Naive thymus-derived CD4-positive, alpha-beta T cell (primary cell): Measurements from ENCODE around the gene LRRC47. TPM values are rescaled to one million over a fixed set of nuclear protein-coding genes. Genes with fewer than 3 reads are reported as not detected.

Source experiments
- ATAC-seq: fragments of 150-1000 bp; cut with Tn5 transposase; 2 replicates; pipeline ENCODE4 v1.10.0; 2021; ENCODE audit warnings: mild to moderate bottlenecking, moderate library complexity
- CTCF ChIA-PET: fragments of 350-600 bp; sonication (Branson Sonifier 250); formaldehyde crosslinking; loops from one replicate; lab custom pipeline; 2021; ENCODE audit warnings: antibody characterized with exemption; lab: Charles Lee
- POLR2A ChIA-PET: fragments of 350-600 bp; sonication (Branson Sonifier 250); formaldehyde crosslinking; loops from one replicate; lab custom pipeline; 2021; ENCODE audit warnings: antibody characterized with exemption, inconsistent platforms; lab: Charles Lee
- DNase-seq, 9 donors: peaks; one replicate each; pipeline versions ENCODE4 v3.0.0 to v3.0.0-alpha.2; 2020 to 2022; ENCODE audit warnings: mixed read lengths in 1 of 9
- H3K27ac ChIP-seq: one replicate; pipeline ENCODE4 v1.7.0; 2013; ENCODE audit warnings: mild to moderate bottlenecking, low read depth, low read length, moderate library complexity
- H3K27me3 ChIP-seq, 2 donors: one replicate each; pipeline ENCODE4 v1.7.0; 2013; ENCODE audit warnings: low read length in 2 of 2, mild to moderate bottlenecking in 2 of 2, moderate library complexity in 2 of 2; ENCODE audit not compliant: control insufficient read depth in 2 of 2, insufficient read depth in 2 of 2
- H3K36me3 ChIP-seq, 3 experiments: 1 replicate in 2 of 3; 2 replicates in 1 of 3; pipeline ENCODE4 v1.7.0; 2013; ENCODE audit warnings: low read length in 3 of 3, mild to moderate bottlenecking in 3 of 3, moderate library complexity in 1 of 3; ENCODE audit not compliant: insufficient read depth in 3 of 3, control insufficient read depth in 2 of 3
- H3K4me1 ChIP-seq, 2 donors: one replicate each; pipeline ENCODE4 v1.7.0; 2013; ENCODE audit warnings: low read length in 2 of 2, mild to moderate bottlenecking in 2 of 2, moderate library complexity in 1 of 2; ENCODE audit not compliant: control insufficient read depth in 2 of 2, insufficient read depth in 2 of 2
- H3K4me3 ChIP-seq: 2 replicates; pipeline ENCODE4 v1.7.0; 2013; ENCODE audit warnings: mild to moderate bottlenecking, low read length
- H3K9me3 ChIP-seq, 3 experiments: 1 replicate in 2 of 3; 2 replicates in 1 of 3; pipeline ENCODE4 v1.7.0; 2013; ENCODE audit warnings: low read length in 3 of 3; ENCODE audit not compliant: control insufficient read depth in 2 of 3
- H3K27ac Mint-ChIP-seq, 9 donors: one replicate each; pipeline ENCODE4 v1.8.0; 2020 to 2022; ENCODE audit warnings: mixed read lengths in 9 of 9, mild to moderate bottlenecking in 8 of 9, moderate library complexity in 5 of 9, inconsistent platforms in 2 of 9
- H3K27me3 Mint-ChIP-seq, 5 donors: one replicate each; pipeline ENCODE4 v1.8.0; 2021 to 2022; ENCODE audit warnings: mixed read lengths in 5 of 5, mild to moderate bottlenecking in 1 of 5
- H3K36me3 Mint-ChIP-seq, 5 donors: one replicate each; pipeline ENCODE4 v1.8.0; 2020 to 2022; ENCODE audit warnings: mixed read lengths in 5 of 5, mild to moderate bottlenecking in 3 of 5, inconsistent platforms in 1 of 5
- H3K4me1 Mint-ChIP-seq, 7 donors: one replicate each; pipeline ENCODE4 v1.8.0; 2020 to 2022; ENCODE audit warnings: mixed read lengths in 7 of 7, mild to moderate bottlenecking in 3 of 7, inconsistent platforms in 1 of 7
- H3K4me3 Mint-ChIP-seq, 10 donors: one replicate each; pipeline ENCODE4 v1.8.0; 2020 to 2022; ENCODE audit warnings: mild to moderate bottlenecking in 10 of 10, mixed read lengths in 10 of 10, moderate library complexity in 6 of 10, inconsistent platforms in 2 of 10
- H3K9me3 Mint-ChIP-seq, 11 donors: one replicate each; pipeline ENCODE4 v1.8.0; 2020 to 2022; ENCODE audit warnings: mixed read lengths in 11 of 11, mild to moderate bottlenecking in 4 of 11, inconsistent platforms in 1 of 11, moderate library complexity in 1 of 11
- intact Hi-C, 2 donors: fragments of 100-400 bp; cut with micrococcal nuclease; formaldehyde crosslinking; loops; one replicate each; pipeline ENCODE4 v1.15.1; 2023
- polyA plus RNA-seq, 2 donors: library from polyadenylated mRNA; unstranded; fragments of 300-500 nt; fragmentation: Illumina TruSeq; gene quantifications; one replicate each; pipeline ENCODE4 v1.2.3, GENCODE V29; 2021
- total RNA-seq, 6 experiments: library from RNA in 5 of 6; stranded (reverse) in 5 of 6; gene quantifications; 1 replicate in 5 of 6; 2 replicates in 1 of 6; pipeline ENCODE4 v1.2.3 and lab custom pipeline; 2021 to 2026

LRRC47 gene
- 10 to 100 TPM; 38.2 to 60.2 (median 43.9) TPM for total RNA-seq
- 10 to 100 TPM; 25.7 to 33.4 TPM for polyA plus RNA-seq
- total RNA-seq (lab: John Stamatoyannopoulos, UW), result 45.8 reads per million, percentile 69 among the genes with 10 or more reads in this experiment

DNA sequence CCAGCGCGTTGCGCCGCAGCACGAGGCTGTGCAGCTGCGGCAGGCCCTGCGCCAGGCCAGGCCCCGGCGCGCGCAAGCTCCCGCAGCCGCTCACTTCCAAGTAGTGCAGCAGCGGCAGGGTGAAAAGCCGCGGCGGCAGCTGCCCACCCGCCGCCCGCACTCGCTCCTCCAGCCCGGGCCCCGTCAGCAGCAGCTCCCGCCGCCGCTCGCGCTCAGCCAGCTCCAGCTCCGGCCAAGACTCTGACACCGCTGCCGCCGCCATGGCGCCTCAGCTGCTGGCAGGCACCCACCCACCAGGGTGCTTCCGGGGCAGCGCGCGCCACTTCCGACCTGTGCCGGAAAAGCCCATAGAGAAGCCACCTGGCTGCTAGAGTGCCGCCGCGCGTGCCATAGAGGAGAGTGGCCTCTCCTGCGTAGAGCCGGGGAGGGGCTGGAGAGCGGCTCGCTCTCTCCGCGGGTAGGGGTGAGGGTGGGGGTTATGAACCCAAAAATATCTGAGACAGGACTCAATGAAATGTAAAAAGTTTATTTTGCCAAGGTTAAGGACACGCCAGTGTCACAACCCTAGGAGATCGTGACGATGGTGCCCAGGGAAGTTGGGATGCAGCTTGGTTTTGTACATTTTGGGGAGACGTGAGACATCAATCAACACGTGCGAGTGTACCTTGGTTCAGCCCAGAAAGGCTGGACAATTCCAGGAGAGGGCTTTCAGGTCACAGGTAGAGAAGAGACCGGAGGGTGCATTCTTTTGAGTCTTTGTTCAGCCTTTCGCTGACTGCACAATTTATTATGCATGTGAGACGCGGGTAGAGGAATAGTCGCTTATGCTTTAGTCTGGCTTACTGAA is at the start of gene LRRC47:
Gene LRRC47 (minus strand): TSS at position 284 of the 847 bp plus-strand sequence. CDS start 22 bp downstream, at position 262.
- Histone ChIP-seq H3K9me3 (no peaks in the 10 kb centered on the region), H3K4me3 (peak within 1 kb of the TSS; percentile 74), H3K27me3 (no peaks in the 10 kb centered on the region), H3K36me3 (peaks cover 0 to 8% (median 0%) of the 10 kb centered on the region in 3 experiments), H3K27ac (peak within 1 kb of the TSS; percentile 69), H3K4me1 (peaks cover 22 to 28% of the 10 kb centered on the region in 2 donors)
- H3K4me1 Mint-ChIP-seq, result peaks cover 8 to 52% (median 42%) of the 10 kb centered on the region in 7 donors
- peak within 1 kb of the TSS; percentile 88 to 98 (median 93) for H3K4me3 Mint-ChIP-seq
- ChIA-PET POLR2A (interaction anchor here (0.7 to 1.4 kb wide), 11 partner anchors 12 to 107 kb away, joined by 3 to 8 read pairs (median 3); partner anchors contain the start of genes C1orf174 and DFFB), CTCF (interaction anchor here (0.9 kb wide), 1 partner anchor 9 kb away, joined by 3 read pairs; no protein-coding TSS in a partner anchor)
- intact Hi-C loops, result loop anchor here (1.0 to 5.0 kb wide), 9 partner anchors 20 to 1664 kb away; partner anchors contain the start of genes C1orf174 (in 2 of the 2), CEP104 (in 2 of the 2), DFFB (in 2 of the 2) and SMIM1 (in 2 of the 2)
- no peaks in the 10 kb centered on the region for H3K9me3 Mint-ChIP-seq
- peaks cover 3 to 8% (median 4%) of the 10 kb centered on the region in 5 donors for H3K36me3 Mint-ChIP-seq
- H3K27me3 Mint-ChIP-seq, result peaks cover 9 to 11% (median 10%) of the 10 kb centered on the region in 5 donors
- DNase-seq (peak; percentile 89 to 97 (median 94)), ATAC-seq (peak; percentile 100)
- peak within 1 kb of the TSS; percentile 87 to 97 (median 93) for H3K27ac Mint-ChIP-seq

DNA sequence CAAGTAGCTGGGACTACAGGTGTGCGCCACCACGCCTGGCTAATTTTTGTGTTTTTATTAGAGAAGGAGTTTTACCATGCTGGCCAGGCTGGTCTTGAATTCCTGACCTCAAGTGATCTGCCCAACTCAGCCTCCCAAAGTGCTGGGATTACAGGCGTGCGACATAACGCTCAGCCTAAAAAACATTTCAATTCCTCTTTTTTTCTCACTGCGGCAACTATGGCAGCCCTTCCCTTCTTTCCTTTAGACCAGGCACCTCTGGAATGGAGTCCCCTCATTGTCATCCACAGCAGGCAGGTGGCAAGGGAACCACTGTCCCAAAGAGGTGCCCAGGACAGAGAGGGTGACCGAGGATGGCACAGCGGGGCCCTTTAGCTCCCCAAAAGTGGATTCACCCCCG is 46.6 kb upstream of the LRRC47 start:
- intact Hi-C loops, result no loop called here
- Histone ChIP-seq H3K9me3 (peaks cover 0 to 2% (median 0%) of the 10 kb centered on the region in 3 experiments), H3K27ac (no peak overlapping the region), H3K4me1 (no peaks in the 10 kb centered on the region), H3K27me3 (no peaks in the 10 kb centered on the region), H3K4me3 (no peak overlapping the region), H3K36me3 (peaks cover 0 to 75% (median 11%) of the 10 kb centered on the region in 3 experiments)
- DNase-seq (no peak), ATAC-seq (no peak)
- Mint-ChIP-seq H3K4me1 (no peaks in the 10 kb centered on the region), H3K27ac (no peak overlapping the region), H3K27me3 (no peaks in the 10 kb centered on the region), H3K9me3 (peaks cover 0 to 9% (median 0%) of the 10 kb centered on the region in 11 donors), H3K4me3 (no peak overlapping the region), H3K36me3 (peaks cover 14 to 64% (median 28%) of the 10 kb centered on the region in 5 donors)
- ChIA-PET POLR2A (no interaction called here), CTCF (no interaction called here)

DNA sequence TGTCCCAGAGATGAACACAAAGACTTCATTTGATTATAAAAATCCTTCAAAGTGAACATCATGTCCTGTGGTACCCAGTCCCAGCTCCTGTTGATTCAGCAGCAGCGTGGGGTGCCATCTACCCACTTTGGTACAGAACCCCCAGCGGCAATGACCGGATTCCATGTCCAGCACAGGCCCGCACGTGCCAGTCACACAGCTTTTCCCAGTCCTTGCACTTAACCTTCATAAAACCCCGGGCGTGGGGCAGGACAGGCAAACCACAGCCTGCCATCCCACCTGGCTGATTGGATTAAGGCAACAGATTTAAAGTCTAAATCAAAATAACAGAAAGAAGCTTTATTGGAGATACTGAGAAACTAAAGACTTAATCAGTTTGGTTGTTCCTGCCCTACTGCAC is 45.2 kb upstream of the LRRC47 start:
- Histone ChIP-seq H3K36me3 (peaks cover 0 to 76% (median 6%) of the 10 kb centered on the region in 3 experiments), H3K9me3 (peaks cover 0 to 12% (median 0%) of the 10 kb centered on the region in 3 experiments), H3K4me1 (no peaks in the 10 kb centered on the region), H3K4me3 (no peak overlapping the region), H3K27me3 (no peaks in the 10 kb centered on the region), H3K27ac (no peak overlapping the region)
- ChIA-PET POLR2A (interaction anchor here (0.8 kb wide), 1 partner anchor 16 kb away, joined by 3 read pairs; no protein-coding TSS in a partner anchor), CTCF (no interaction called here)
- no peak for DNase-seq
- Mint-ChIP-seq H3K9me3 (peaks cover 0 to 15% (median 4%) of the 10 kb centered on the region in 11 donors), H3K27me3 (no peaks in the 10 kb centered on the region), H3K4me1 (no peaks in the 10 kb centered on the region), H3K27ac (peak overlapping the region in 1 of 9 donors; percentile 16), H3K36me3 (peaks cover 22 to 64% (median 39%) of the 10 kb centered on the region in 5 donors), H3K4me3 (no peak overlapping the region)
- intact Hi-C loops, result no loop called here
- no peak for ATAC-seq

DNA sequence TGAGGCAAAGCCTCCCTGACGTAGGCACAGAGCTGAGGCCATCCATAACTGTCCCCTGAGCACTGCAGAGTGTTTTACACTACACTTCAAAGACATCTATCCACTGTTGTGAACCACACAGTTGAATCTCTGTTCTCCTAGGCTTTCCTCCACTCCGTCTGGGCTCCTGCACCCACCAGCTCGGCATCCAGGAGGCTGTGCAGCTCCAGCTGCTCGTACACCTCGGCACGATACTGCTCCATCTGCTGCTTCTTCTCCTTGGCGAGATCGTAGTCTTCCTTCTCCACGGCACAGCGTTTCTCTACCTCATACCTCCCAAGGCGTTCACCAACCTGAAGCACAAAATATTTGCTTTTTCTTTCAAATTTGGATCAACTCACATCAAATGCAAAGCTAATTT is 42.5 kb upstream of the LRRC47 start:
- no peaks in the 10 kb centered on the region for H3K4me1 ChIP-seq
- intact Hi-C loops, result no loop called here
- POLR2A ChIA-PET, result no interaction called here
- H3K9me3 Mint-ChIP-seq, result peaks cover 0 to 15% (median 4%) of the 10 kb centered on the region in 11 donors
- H3K27ac ChIP-seq, result no peak overlapping the region
- H3K4me3 ChIP-seq, result no peak overlapping the region
- H3K9me3 ChIP-seq, result peaks cover 0 to 12% (median 0%) of the 10 kb centered on the region in 3 experiments
- no peaks in the 10 kb centered on the region for H3K4me1 Mint-ChIP-seq
- no peaks in the 10 kb centered on the region for H3K27me3 ChIP-seq
- peaks cover 22 to 70% (median 44%) of the 10 kb centered on the region in 5 donors for H3K36me3 Mint-ChIP-seq
- no peak overlapping the region for H3K27ac Mint-ChIP-seq
- no peak overlapping the region for H3K4me3 Mint-ChIP-seq
- DNase-seq (no peak), ATAC-seq (no peak)
- no peaks in the 10 kb centered on the region for H3K27me3 Mint-ChIP-seq
- CTCF ChIA-PET, result no interaction called here
- peaks cover 0 to 81% (median 13%) of the 10 kb centered on the region in 3 experiments for H3K36me3 ChIP-seq

GRCh38 chr1:3837685-3838084 is 41.4 kb upstream of the LRRC47 start:
- Histone ChIP-seq H3K9me3 (peaks cover 0 to 12% (median 0%) of the 10 kb centered on the region in 3 experiments), H3K27me3 (no peaks in the 10 kb centered on the region), H3K4me3 (no peak overlapping the region), H3K36me3 (peaks cover 0 to 83% (median 16%) of the 10 kb centered on the region in 3 experiments), H3K4me1 (no peaks in the 10 kb centered on the region), H3K27ac (no peak overlapping the region)
- POLR2A ChIA-PET, result no interaction called here
- Mint-ChIP-seq H3K27ac (no peak overlapping the region), H3K4me3 (no peak overlapping the region), H3K27me3 (no peaks in the 10 kb centered on the region), H3K4me1 (no peaks in the 10 kb centered on the region), H3K36me3 (peaks cover 22 to 71% (median 47%) of the 10 kb centered on the region in 5 donors), H3K9me3 (peaks cover 0 to 15% (median 4%) of the 10 kb centered on the region in 11 donors)
- intact Hi-C loops, result no loop called here
- ATAC-seq, result no peak
- CTCF ChIA-PET, result no interaction called here
- no peak for DNase-seq

DNA sequence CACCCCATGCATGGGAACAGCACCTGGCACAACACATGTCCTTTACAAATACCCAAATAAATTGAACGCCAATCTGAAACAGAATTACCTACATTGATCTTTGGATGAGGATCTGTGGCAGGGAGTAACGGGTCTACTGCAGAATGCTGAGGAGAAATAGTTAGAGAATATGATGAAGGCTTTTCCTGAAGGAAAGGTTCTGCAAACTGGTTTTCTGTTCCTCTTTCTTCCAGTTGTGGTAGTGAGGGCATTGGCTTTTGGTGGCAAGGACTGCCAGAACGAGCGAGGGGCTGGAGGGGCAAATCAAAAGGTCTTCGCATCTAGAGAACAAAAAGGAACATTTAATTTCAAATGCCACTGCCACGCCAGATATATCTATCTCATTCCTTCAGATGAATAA is 40.9 kb upstream of the LRRC47 start:
- H3K27ac Mint-ChIP-seq, result no peak overlapping the region
- ATAC-seq (no peak), DNase-seq (no peak)
- H3K36me3 ChIP-seq, result peaks cover 0 to 84% (median 16%) of the 10 kb centered on the region in 3 experiments
- peaks cover 0 to 15% (median 4%) of the 10 kb centered on the region in 11 donors for H3K9me3 Mint-ChIP-seq
- peaks cover 0 to 12% (median 0%) of the 10 kb centered on the region in 3 experiments for H3K9me3 ChIP-seq
- no peak overlapping the region for H3K4me3 ChIP-seq
- no peaks in the 10 kb centered on the region for H3K4me1 ChIP-seq
- H3K4me1 Mint-ChIP-seq, result no peaks in the 10 kb centered on the region
- no peak overlapping the region for H3K4me3 Mint-ChIP-seq
- H3K27me3 Mint-ChIP-seq, result no peaks in the 10 kb centered on the region
- ChIA-PET CTCF (no interaction called here), POLR2A (no interaction called here)
- intact Hi-C loops, result no loop called here
- no peaks in the 10 kb centered on the region for H3K27me3 ChIP-seq
- H3K27ac ChIP-seq, result no peak overlapping the region
- peaks cover 24 to 72% (median 48%) of the 10 kb centered on the region in 5 donors for H3K36me3 Mint-ChIP-seq
